Uterus (tissue), 4 donors: ENCODE measurements around the gene FRMPD4. TPM values are rescaled to one million over a fixed set of nuclear protein-coding genes. Genes with fewer than 3 reads are reported as not detected.

Experiments
- DNase-seq, 2 donors: peaks; one replicate each; pipeline ENCODE4 v3.0.0-alpha.2; 2019 to 2020
- H3K27ac ChIP-seq, 2 donors: fragments of 200-600 bp; sonication (generic); 1 replicate in 1 of 2; 2 replicates in 1 of 2; pipeline ENCODE4 v1.5.1; 2016 to 2018
- H3K27me3 ChIP-seq, 2 donors: fragments of 200-600 bp; sonication (generic); one replicate each; pipeline ENCODE4 v1.5.1; 2018 to 2019; ENCODE audit warnings: control low read depth in 1 of 2
- H3K36me3 ChIP-seq, 2 donors: fragments of 200-600 bp; sonication (generic); one replicate each; pipeline ENCODE4 v1.5.1; 2019; ENCODE audit warnings: control low read depth in 1 of 2
- H3K4me1 ChIP-seq, 2 donors: fragments of 200-600 bp; sonication (generic); one replicate each; pipeline ENCODE4 v1.5.1; 2018 to 2019; ENCODE audit warnings: control low read depth in 1 of 2
- H3K4me3 ChIP-seq, 2 donors: fragments of 200-600 bp; sonication (generic); 1 replicate in 1 of 2; 2 replicates in 1 of 2; pipeline ENCODE4 v1.5.1; 2018 to 2019; ENCODE audit warnings: mild to moderate bottlenecking in 1 of 2
- H3K9me3 ChIP-seq, 2 donors: fragments of 200-600 bp; sonication (generic); one replicate each; pipeline ENCODE4 v1.5.1; 2019; ENCODE audit warnings: control low read depth in 1 of 2
- POLR2A ChIP-seq, 2 donors: fragments of 450-650 bp; IDR thresholded peaks; one replicate each; pipeline ENCODE4 v1.6.1; 2016; ENCODE audit warnings: antibody characterized with exemption in 2 of 2, mild to moderate bottlenecking in 1 of 2, moderate library complexity in 1 of 2
- intact Hi-C: fragments of 100-400 bp; cut with DNase I; formaldehyde crosslinking; loops from one replicate; pipeline ENCODE4 v1.15.1; 2023; ENCODE audit warnings: low total_unique reads
- total RNA-seq, 4 donors: library from RNA; depleted of rRNA in 3 of 4; stranded (reverse); fragments of >200 nt in 3 of 4; gene quantifications; one replicate each; pipeline versions ENCODE4 v1.1.0 to v1.2.4, GENCODE V29; 2014 to 2023
- TF ChIP-seq, protein P1 (sequence below), 4 experiments: fragments of 200-600 bp in 2 of 4; fragments of 450-650 bp in 2 of 4; sonication (generic) in 2 of 4; IDR thresholded peaks; one replicate each; pipeline ENCODE4 v1.5.1; 2016 to 2019; ENCODE audit warnings: antibody characterized with exemption in 4 of 4, mild to moderate bottlenecking in 2 of 4, moderate library complexity in 1 of 4
- donor health status: DM: yes; HTN: yes; CAD: no.

FRMPD4 gene
- total RNA-seq, 4 donors from 2014 or later = 0.06 to 0.41 TPM; not detected in 2

DNA sequence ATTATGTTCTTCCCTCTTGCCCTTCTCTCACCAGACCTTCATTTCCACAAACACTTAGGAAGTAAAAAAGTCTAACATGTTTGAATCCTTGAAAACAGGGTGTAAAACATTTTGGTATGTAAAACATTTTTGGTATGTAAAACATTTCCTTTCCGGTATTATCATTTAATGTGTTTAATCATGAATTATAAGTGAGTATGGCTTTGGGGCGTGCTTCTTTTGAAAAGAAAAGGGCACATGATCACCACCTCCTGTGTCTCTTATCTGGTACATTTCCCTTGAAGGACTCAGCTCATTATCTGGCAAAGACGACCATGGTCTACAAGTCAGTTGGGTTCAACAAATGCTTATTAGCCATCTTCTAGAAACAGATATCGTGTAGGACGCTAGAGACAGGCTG, 283.6 kb downstream of the FRMPD4 start:
- Histone ChIP-seq H3K4me1 (no peaks in the 10 kb centered on the region), H3K27me3 (no peaks in the 10 kb centered on the region), H3K36me3 (no peaks in the 10 kb centered on the region), H3K4me3 (no peak overlapping the region), H3K9me3 (no peaks in the 10 kb centered on the region), H3K27ac (no peak overlapping the region)
- DNase-seq = no peak
- TF ChIP-seq, protein P1, sequence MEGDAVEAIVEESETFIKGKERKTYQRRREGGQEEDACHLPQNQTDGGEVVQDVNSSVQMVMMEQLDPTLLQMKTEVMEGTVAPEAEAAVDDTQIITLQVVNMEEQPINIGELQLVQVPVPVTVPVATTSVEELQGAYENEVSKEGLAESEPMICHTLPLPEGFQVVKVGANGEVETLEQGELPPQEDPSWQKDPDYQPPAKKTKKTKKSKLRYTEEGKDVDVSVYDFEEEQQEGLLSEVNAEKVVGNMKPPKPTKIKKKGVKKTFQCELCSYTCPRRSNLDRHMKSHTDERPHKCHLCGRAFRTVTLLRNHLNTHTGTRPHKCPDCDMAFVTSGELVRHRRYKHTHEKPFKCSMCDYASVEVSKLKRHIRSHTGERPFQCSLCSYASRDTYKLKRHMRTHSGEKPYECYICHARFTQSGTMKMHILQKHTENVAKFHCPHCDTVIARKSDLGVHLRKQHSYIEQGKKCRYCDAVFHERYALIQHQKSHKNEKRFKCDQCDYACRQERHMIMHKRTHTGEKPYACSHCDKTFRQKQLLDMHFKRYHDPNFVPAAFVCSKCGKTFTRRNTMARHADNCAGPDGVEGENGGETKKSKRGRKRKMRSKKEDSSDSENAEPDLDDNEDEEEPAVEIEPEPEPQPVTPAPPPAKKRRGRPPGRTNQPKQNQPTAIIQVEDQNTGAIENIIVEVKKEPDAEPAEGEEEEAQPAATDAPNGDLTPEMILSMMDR (IDR thresholded peaks at IDR 0.05) = no peak
- TF ChIP-seq POLR2A (IDR thresholded peaks at IDR 0.05) = no peak
- intact Hi-C loops = no loop called here

DNA sequence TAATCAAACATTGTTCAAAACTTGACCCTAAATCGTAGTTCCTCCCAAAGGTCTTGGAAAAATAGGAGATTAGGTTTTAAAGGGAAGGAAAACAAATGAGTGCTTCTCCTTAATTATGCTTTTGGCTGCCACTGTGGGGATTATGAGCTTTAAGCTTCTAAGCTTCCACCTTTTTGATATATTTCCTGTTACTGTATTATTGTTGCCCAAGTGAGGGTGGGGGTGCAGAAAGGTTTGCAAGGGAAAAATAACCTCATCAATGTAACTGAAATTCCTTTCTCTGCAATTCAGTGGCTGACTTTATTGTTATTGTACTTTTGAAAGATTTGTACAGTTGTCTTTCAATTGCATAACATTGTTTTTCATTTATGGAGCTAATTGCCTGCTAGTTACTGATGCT, 285.1 kb downstream of the FRMPD4 start:
- DNase-seq = no peak
- no peaks in the 10 kb centered on the region for H3K27me3 ChIP-seq
- H3K36me3 ChIP-seq = no peaks in the 10 kb centered on the region
- intact Hi-C loops = no loop called here
- H3K9me3 ChIP-seq = no peaks in the 10 kb centered on the region
- no peaks in the 10 kb centered on the region for H3K4me1 ChIP-seq
- TF ChIP-seq, protein P1 (IDR thresholded peaks at IDR 0.05) = no peak
- TF ChIP-seq POLR2A (IDR thresholded peaks at IDR 0.05) = no peak
- H3K4me3 ChIP-seq = no peak overlapping the region
- no peak overlapping the region for H3K27ac ChIP-seq

DNA sequence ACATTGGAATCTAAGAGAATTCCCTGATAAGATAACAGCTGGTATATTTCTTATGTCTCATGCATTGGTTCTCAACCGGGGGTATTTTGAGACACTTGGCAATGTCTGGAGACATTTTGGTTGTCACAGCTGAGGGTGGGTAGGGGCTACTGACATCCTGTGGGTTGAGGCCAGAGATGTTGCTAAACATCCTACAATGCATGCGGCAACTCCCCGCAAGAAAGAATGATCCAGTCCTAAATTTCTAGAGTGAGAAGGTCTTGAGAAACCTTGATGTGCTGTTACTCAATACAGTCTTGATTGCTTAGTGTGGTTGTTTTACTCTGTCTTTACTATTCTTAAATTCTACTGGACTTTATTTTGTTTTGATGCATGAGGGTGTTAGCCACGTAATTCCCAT, 287.2 kb downstream of the FRMPD4 start:
- no peak for TF ChIP-seq POLR2A (IDR thresholded peaks at IDR 0.05)
- TF ChIP-seq, protein P1 (IDR thresholded peaks at IDR 0.05) = no peak
- H3K27me3 ChIP-seq = no peaks in the 10 kb centered on the region
- no peak overlapping the region for H3K4me3 ChIP-seq
- intact Hi-C loops = no loop called here
- H3K4me1 ChIP-seq = no peaks in the 10 kb centered on the region
- H3K9me3 ChIP-seq = no peaks in the 10 kb centered on the region
- no peak for DNase-seq
- no peak overlapping the region for H3K27ac ChIP-seq
- H3K36me3 ChIP-seq = no peaks in the 10 kb centered on the region

DNA sequence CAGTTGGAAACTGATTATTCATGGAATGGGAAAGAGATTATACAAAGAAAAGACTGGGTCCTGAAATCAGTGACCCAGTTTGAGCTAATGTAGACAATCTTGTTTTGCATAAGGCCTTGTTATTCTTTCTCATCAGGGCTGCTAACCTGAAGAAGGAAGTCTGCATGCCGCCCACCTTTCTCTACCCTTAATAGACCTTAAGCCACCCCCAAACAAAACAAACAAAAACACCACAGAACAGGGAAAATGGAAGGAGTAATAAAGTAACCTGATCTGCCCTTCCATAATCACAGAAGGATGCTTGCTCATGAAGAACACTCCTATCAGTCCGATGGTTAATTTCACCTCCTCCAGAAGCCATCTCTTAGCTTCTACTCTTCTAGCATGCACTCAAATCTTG, 288.1 kb downstream of the FRMPD4 start:
- Histone ChIP-seq H3K27me3 (no peaks in the 10 kb centered on the region), H3K4me1 (no peaks in the 10 kb centered on the region), H3K27ac (no peak overlapping the region), H3K36me3 (no peaks in the 10 kb centered on the region), H3K9me3 (no peaks in the 10 kb centered on the region), H3K4me3 (no peak overlapping the region)
- intact Hi-C loops = no loop called here
- TF ChIP-seq, protein P1 (IDR thresholded peaks at IDR 0.05) = no peak
- no peak for TF ChIP-seq POLR2A (IDR thresholded peaks at IDR 0.05)
- DNase-seq = no peak

DNA sequence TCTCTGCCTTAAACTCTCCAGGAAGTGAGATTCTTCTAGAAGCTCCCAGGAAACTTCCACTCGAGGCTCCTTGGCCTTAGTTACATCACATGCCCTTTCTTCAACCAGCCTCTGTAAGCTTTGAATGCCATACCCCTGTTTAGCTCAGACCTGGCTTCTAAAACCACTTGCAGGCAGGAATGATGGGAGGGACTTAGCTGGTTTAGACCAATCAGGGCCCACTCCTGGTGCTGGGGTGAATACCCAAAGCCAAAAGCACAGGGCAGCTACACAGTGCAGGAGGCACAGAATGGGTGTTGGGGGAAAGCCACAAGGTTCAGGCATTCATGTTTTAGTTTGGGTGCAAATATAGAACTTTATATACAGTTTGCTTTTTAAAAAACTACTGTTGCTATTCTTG, 296.2 kb downstream of the FRMPD4 start:
- Histone ChIP-seq H3K36me3 (no peaks in the 10 kb centered on the region), H3K27ac (no peak overlapping the region), H3K9me3 (no peaks in the 10 kb centered on the region), H3K4me3 (no peak overlapping the region), H3K4me1 (no peaks in the 10 kb centered on the region), H3K27me3 (no peaks in the 10 kb centered on the region)
- no peak for DNase-seq
- TF ChIP-seq, protein P1 (IDR thresholded peaks at IDR 0.05) = no peak
- intact Hi-C loops = no loop called here
